T-helper 2 cell (primary cell): ENCODE results near the gene NUCKS1.
"Not testable (repeated sequence)": the region's sequence is repeated elsewhere in the genome, so short reads cannot be mapped to it uniquely, and the experiment has no call there.

ENCODE experiments used
- DNase-seq, 5 experiments: peaks; one replicate each; pipeline versions ENCODE4 v3.0.0 to v3.0.0-alpha.2; 2012 to 2022

Gene NUCKS1

GRCh38 chr1:205729945-205730610 lies 19.9 kb downstream of the NUCKS1 start:
- DNase-seq: no peak

GRCh38 chr1:205726619-205727125 lies 23.3 kb downstream of the NUCKS1 start:
- no peak for DNase-seq

- DNase-seq: no peak
Measured at GRCh38 chr1:205725514-205725913, 24.5 kb downstream of the NUCKS1 start.

GRCh38 chr1:205720740-205721139 lies 29.2 kb downstream of the NUCKS1 start:
- DNase-seq: not testable (repeated sequence)

GRCh38 chr1:205719762-205720161 lies 30.2 kb downstream of the NUCKS1 start:
- DNase-seq: peak in 1 of 5 experiments; percentile 20

- no peak for DNase-seq
Measured at GRCh38 chr1:205719015-205719414, 31.0 kb downstream of the NUCKS1 start.

GRCh38 chr1:205716371-205717132 lies 33.4 kb downstream of the NUCKS1 start:
- DNase-seq: no peak

- no peak for DNase-seq
Measured at GRCh38 chr1:205715628-205716027, 34.4 kb downstream of the NUCKS1 start.

GRCh38 chr1:205714906-205715246 lies 35.1 kb downstream of the NUCKS1 start:
- no peak for DNase-seq

GRCh38 chr1:205714190-205714905 lies 35.6 kb downstream of the NUCKS1 start:
- no peak for DNase-seq

GRCh38 chr1:205711105-205712048 lies 38.6 kb downstream of the NUCKS1 start:
- DNase-seq: peak in 3 of 5 experiments; percentile 13 to 80 (median 36)

- no peak for DNase-seq
Measured at GRCh38 chr1:205710201-205711062, 39.5 kb downstream of the NUCKS1 start.

- DNase-seq: no peak
Measured at GRCh38 chr1:205709640-205710039, 40.3 kb downstream of the NUCKS1 start.

- DNase-seq: no peak
Measured at GRCh38 chr1:205709059-205709398, 41.0 kb downstream of the NUCKS1 start.

- no peak for DNase-seq
Measured at GRCh38 chr1:205706601-205707502, 43.1 kb downstream of the NUCKS1 start.

GRCh38 chr1:205704903-205705302 lies 45.1 kb downstream of the NUCKS1 start:
- no peak for DNase-seq

GRCh38 chr1:205703072-205703471 lies 46.9 kb downstream of the NUCKS1 start:
- no peak for DNase-seq

GRCh38 chr1:205701891-205702290 lies 48.1 kb downstream of the NUCKS1 start:
- DNase-seq: no peak

- no peak for DNase-seq
Measured at GRCh38 chr1:205701420-205701819, 48.6 kb downstream of the NUCKS1 start.

GRCh38 chr1:205700865-205701401 lies 49.0 kb downstream of the NUCKS1 start:
- no peak for DNase-seq
